K562 (cell line): ENCODE measurements around the gene ZNF362. TPM values are rescaled to one million over a fixed set of nuclear protein-coding genes. Genes with fewer than 3 reads are reported as not detected.

Source experiments
- ATAC-seq: fragments of 200-7000 bp; cut with Tn5 transposase; 3 replicates; pipeline ENCODE4 v1.9.1; 2020; ENCODE audit warnings: moderate library complexity
- BruUV-seq: library from RNA; stranded (reverse); fragments of 400-500 nt; replicated peaks from 2 replicates; lab custom pipeline; 2021; lab: Mats Ljungman, UMichigan
- CTCF ChIA-PET: fragments of 300-600 bp; formaldehyde crosslinking; extraction: SDS; loops from one replicate; lab custom pipeline; 2021; ENCODE audit warnings: low intra/inter-chr PET ratio; lab: Yijun Ruan, JAX
- POLR2A ChIA-PET: fragments of 300-600, 350-650 bp; sonication (Branson Sonifier 250); formaldehyde crosslinking; extraction: SDS; loops from one replicate; lab custom pipeline; 2021; ENCODE audit warnings: antibody characterized with exemption, inconsistent platforms; lab: Yijun Ruan, JAX
- DNase-seq, 4 experiments: peaks; one replicate each; pipeline versions ENCODE4 v3.0.0 to v3.0.0-alpha.2; 2011 to 2018; ENCODE audit warnings: low spot score in 3 of 4, mixed read lengths in 3 of 4; ENCODE audit errors: extremely low read depth in 1 of 4
- FAIRE-seq: peaks from 2 replicates; lab custom pipeline; 2011; peaks lifted over from hg19 to GRCh38; lab: Jason Lieb, UNC
- H2AFZ ChIP-seq: 2 replicates; pipeline ENCODE4 v1.6.0; 2011; ENCODE audit warnings: low read depth, low read length, control low read depth, inconsistent platforms
- H3K27ac ChIP-seq: fragments of 200-600 bp; 3 replicates; pipeline ENCODE4 v1.8.0; 2011; ENCODE audit warnings: low read depth, mild to moderate bottlenecking, control low read depth, inconsistent platforms, low read length, moderate library complexity, mixed read lengths; ENCODE audit errors: extremely low read depth
- H3K27me3 ChIP-seq, 2 experiments: fragments of 300-600 bp in 1 of 2; 2 replicates in 1 of 2; 3 replicates in 1 of 2; pipeline versions ENCODE4 v1.6.0 to v1.8.0; 2011; ENCODE audit warnings: inconsistent platforms in 2 of 2, low read length in 2 of 2, mild to moderate bottlenecking in 1 of 2, mixed read lengths in 1 of 2, moderate library complexity in 1 of 2; ENCODE audit not compliant: control insufficient read depth in 2 of 2, insufficient read depth in 2 of 2
- H3K36me3 ChIP-seq: fragments of 300-600 bp; 3 replicates; pipeline ENCODE4 v1.8.0; 2011; ENCODE audit warnings: mild to moderate bottlenecking, low read length, inconsistent platforms; ENCODE audit not compliant: control insufficient read depth, insufficient read depth
- H3K4me1 ChIP-seq, 2 experiments: fragments of 200-600 bp in 1 of 2; replicated peaks in 1 of 2; 2 replicates in 1 of 2; 3 replicates in 1 of 2; pipeline versions ENCODE4 v1.5.1 to v1.8.0; 2011; ENCODE audit warnings: inconsistent platforms in 2 of 2, low read length in 2 of 2, mild to moderate bottlenecking in 1 of 2, mixed read lengths in 1 of 2, moderate library complexity in 1 of 2; ENCODE audit not compliant: control insufficient read depth in 2 of 2, insufficient read depth in 2 of 2
- H3K4me2 ChIP-seq: 2 replicates; pipeline ENCODE4 v1.6.1; 2011; ENCODE audit warnings: low read length, control low read depth, inconsistent platforms, mixed read lengths; ENCODE audit not compliant: insufficient read depth
- H3K4me3 ChIP-seq: fragments of 200-600 bp; sonication (generic), shearing (Covaris generic); 2 replicates; pipeline ENCODE4 v1.5.1; 2016; ENCODE audit warnings: control low read depth, inconsistent platforms
- H3K79me2 ChIP-seq: fragments of 200-600 bp; 3 replicates; pipeline ENCODE4 v1.8.0; 2011; ENCODE audit warnings: low read length, inconsistent platforms; ENCODE audit not compliant: control insufficient read depth, insufficient read depth
- H3K9ac ChIP-seq, 2 experiments: 2 replicates each; pipeline versions ENCODE4 v1.6.0 to v1.6.1; 2011; ENCODE audit warnings: low read depth in 2 of 2, low read length in 2 of 2, control low read depth in 1 of 2, inconsistent platforms in 1 of 2, mild to moderate bottlenecking in 1 of 2, mixed read lengths in 1 of 2; ENCODE audit not compliant: insufficient read depth in 1 of 2
- H3K9me1 ChIP-seq: one replicate; pipeline ENCODE4 v1.6.0; 2011; ENCODE audit warnings: inconsistent platforms, mild to moderate bottlenecking, low read length, moderate library complexity; ENCODE audit not compliant: control insufficient read depth, insufficient read depth
- H3K9me3 ChIP-seq: replicated peaks from 2 replicates; pipeline ENCODE4 v1.5.1; 2011; ENCODE audit warnings: low read depth, low read length, inconsistent platforms; ENCODE audit not compliant: control insufficient read depth, insufficient read depth
- H4K20me1 ChIP-seq: replicated peaks from 2 replicates; pipeline ENCODE4 v1.6.1; 2011; ENCODE audit warnings: low read length, inconsistent platforms, mixed read lengths; ENCODE audit not compliant: control insufficient read depth, insufficient read depth
- CEBPB ChIP-seq: fragments of 450-650 bp; IDR thresholded peaks from 2 replicates; pipeline ENCODE4 v1.6.1; 2016; ENCODE audit warnings: missing genetic modification characterization, missing compliant biosample characterization
- RAD21 ChIP-seq, 2 experiments: fragments of 250-450 bp in 1 of 2; fragments of 450-650 bp in 1 of 2; sonication (Bioruptor Pico) in 1 of 2; formaldehyde crosslinking in 1 of 2; IDR thresholded peaks in 1 of 2; conservative IDR thresholded peaks in 1 of 2; 2 replicates each; pipeline versions ENCODE4 v1.4.0 to v1.8.0; 2020 to 2022; ENCODE audit warnings: mild to moderate bottlenecking in 2 of 2, moderate library complexity in 1 of 2
- ZC3H11A ChIP-seq: IDR thresholded peaks from 2 replicates; pipeline ENCODE4 v1.6.1; 2012; ENCODE audit warnings: low read depth, low read length, improper control_type of control experiment
- ZNF165 ChIP-seq: fragments of 250-450 bp; sonication (Bioruptor Pico); IDR thresholded peaks from 2 replicates; pipeline ENCODE4 v1.4.0; 2020; ENCODE audit warnings: borderline replicate concordance
- ZNF3 ChIP-seq: fragments of 250-450 bp; sonication (Bioruptor Pico); IDR thresholded peaks from 2 replicates; pipeline ENCODE4 v1.5.0; 2021; ENCODE audit warnings: mild to moderate bottlenecking, moderate library complexity
- WGBS: fragments of 100-300 bp; shearing (Covaris generic); methylation state at CpG from one replicate; pipeline ENCODE4 v1.1.6; 2016; ENCODE audit warnings: low coverage, mixed read lengths; ENCODE audit not compliant: insufficient coverage; ENCODE audit errors: missing lambda C conversion rate; 5-methylcytosine and 5-hydroxymethylcytosine counted together
- in situ Hi-C: fragments of 300-500 bp; cut with MboI; formaldehyde crosslinking; loops from 4 replicates; pipeline ENCODE4 v1.15.0; 2018; ENCODE audit warnings: inconsistent platforms, mixed read lengths
- intact Hi-C: fragments of 100-400 bp; cut with micrococcal nuclease; formaldehyde crosslinking; loops from 2 replicates; pipeline ENCODE4 v1.14.2; 2022
- polyA plus RNA-seq, 8 experiments: library from polyadenylated mRNA; depleted of rRNA in 4 of 8; stranded (reverse) in 5 of 8; unstranded in 3 of 8; fragments of >200 nt; fragmentation: Nextera tagmentation in 2 of 8; fragmentation: Illumina TruSeq in 1 of 8; extraction: Ambion mirVana in 2 of 8; extraction: Trizol in 1 of 8; gene quantifications; 2 replicates each; pipeline versions ENCODE4 v1.2.1 to v1.2.3, GENCODE V29; 2011 to 2014; ENCODE audit warnings: inconsistent platforms in 1 of 8, missing spikeins in 1 of 8
- total RNA-seq, 7 experiments: library from RNA; depleted of rRNA in 6 of 7; stranded (reverse); fragments of >200 nt in 6 of 7; fragmentation: Illumina TruSeq in 2 of 7; extraction: Trizol in 2 of 7; gene quantifications; 2 replicates each; pipeline versions ENCODE4 v1.2.1 to v1.2.3, GENCODE V29; 2011 to 2021; ENCODE audit warnings: low replicate concordance in 1 of 7

The ZNF362 gene
- total and polyA plus RNA-seq, 9 of the 15 experiments (the other 6 are each of a cell fraction or from before 2014, with no cell fraction given), result 0.01 to 1.1 (median 0.35) TPM; not detected in 1

DNA sequence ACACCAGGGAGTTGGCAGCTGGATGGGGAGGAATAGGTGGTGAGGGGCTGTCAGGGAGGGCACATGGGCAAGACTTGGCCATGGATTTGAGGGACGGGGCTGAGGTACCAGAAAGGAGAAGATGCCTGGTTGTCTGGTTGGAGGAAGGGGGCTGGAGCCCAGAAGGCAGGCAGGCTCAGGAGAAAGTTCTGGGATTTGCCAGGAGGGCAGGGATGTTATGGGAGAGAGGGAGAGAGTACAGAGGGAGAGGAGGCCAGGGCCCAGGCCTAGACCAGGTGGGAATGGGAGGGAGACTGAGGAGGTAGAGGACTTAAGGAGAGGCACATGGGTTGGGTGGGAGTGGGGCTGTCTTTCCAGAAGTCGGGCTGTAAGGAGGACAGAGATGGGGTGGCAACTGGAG is 60.3 kb downstream of the ZNF362 start (continued):
- TF ChIP-seq CEBPB (tag), result no peak
- TF ChIP-seq, all 486 proteins: peak for 0

DNA sequence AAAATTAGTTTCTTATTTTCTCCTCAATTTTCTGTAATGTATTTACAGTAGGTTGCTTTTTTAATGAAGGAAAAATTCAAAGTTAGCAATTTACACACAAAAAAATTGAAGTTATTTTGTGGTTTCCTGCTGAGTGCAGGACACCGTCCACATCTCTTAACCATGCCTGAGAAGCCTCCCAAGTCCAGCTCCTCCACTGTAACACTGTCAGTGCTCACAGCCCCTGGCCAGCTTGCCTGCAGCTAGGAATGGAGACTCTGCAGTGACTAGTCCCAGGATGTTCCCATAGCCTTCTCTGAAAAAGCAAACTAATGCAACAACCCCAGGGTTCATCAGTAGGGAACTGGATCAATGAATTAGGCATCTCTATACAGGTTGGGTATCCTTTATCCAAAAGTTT is 61.1 kb downstream of the ZNF362 start:
- no peaks in the 10 kb centered on the region for H3K79me2 ChIP-seq
- ATAC-seq (no peak), FAIRE-seq (peak; percentile 44), DNase-seq (no peak)
- H3K9me3 ChIP-seq, result no peaks in the 10 kb centered on the region
- H3K4me2 ChIP-seq, result no peak overlapping the region
- H3K9ac ChIP-seq, result no peak overlapping the region
- no peaks in the 10 kb centered on the region for H3K9me1 ChIP-seq
- TF ChIP-seq ZC3H11A, result no peak
- peaks cover 45 to 77% of the 10 kb centered on the region in 2 experiments for H3K27me3 ChIP-seq
- POLR2A ChIA-PET, result no interaction called here
- no peaks in the 10 kb centered on the region for H3K36me3 ChIP-seq
- no peak overlapping the region for H3K4me3 ChIP-seq
- no peak overlapping the region for H3K27ac ChIP-seq
- CTCF ChIA-PET, result no interaction called here
- peaks cover 17% of the 10 kb centered on the region for H4K20me1 ChIP-seq
- WGBS, result 8% methylated on average over 1 of the region's 1 CpG
- in situ Hi-C loops, result no loop called here
- H3K4me1 ChIP-seq, result no peaks in the 10 kb centered on the region
- BruUV-seq, result no TSS peak
- no peak overlapping the region for H2AFZ ChIP-seq
- intact Hi-C loops, result no loop called here

DNA sequence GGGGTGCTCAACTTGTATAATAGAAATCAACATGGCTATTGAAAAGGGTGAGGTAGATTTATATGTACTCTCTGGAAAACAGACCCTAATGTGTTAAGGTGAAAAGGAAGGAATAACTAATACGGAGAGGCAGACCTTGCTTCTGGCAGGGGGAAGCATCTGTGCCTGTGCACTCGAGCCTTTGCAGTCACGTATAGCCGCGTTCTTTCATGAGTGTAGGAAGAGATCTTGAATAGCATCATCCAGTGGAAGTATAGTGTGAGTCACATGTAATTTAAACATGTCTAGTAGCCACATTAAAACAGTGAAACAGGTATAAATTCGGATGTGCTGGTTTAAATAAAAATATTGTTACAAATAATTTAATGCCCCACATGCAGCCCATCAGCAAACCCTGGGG is 61.7 kb downstream of the ZNF362 start:
- Histone ChIP-seq H3K9ac (no peak overlapping the region), H4K20me1 (peaks cover 17% of the 10 kb centered on the region), H3K4me3 (no peak overlapping the region), H3K9me1 (no peaks in the 10 kb centered on the region), H3K4me1 (no peaks in the 10 kb centered on the region), H3K4me2 (no peak overlapping the region), H3K27ac (no peak overlapping the region), H3K79me2 (no peaks in the 10 kb centered on the region), H3K9me3 (no peaks in the 10 kb centered on the region), H3K36me3 (peaks cover 2% of the 10 kb centered on the region; the same call in 1 of the 3 replicates), H3K27me3 (peaks cover 42 to 72% of the 10 kb centered on the region in 2 experiments), H2AFZ (no peak overlapping the region)
- ChIA-PET POLR2A (no interaction called here), CTCF (no interaction called here)
- FAIRE-seq (no peak), ATAC-seq (no peak), DNase-seq (no peak)
- intact Hi-C loops (no loop called here), in situ Hi-C loops (no loop called here)
- no TSS peak for BruUV-seq
- 3% methylated on average over 6 of the region's 6 CpGs for WGBS
- TF ChIP-seq ZNF165 (CRISPR knock-in tag) (no peak), ZNF3 (no peak), RAD21 (CRISPR knock-in tag; conservative IDR thresholded peaks at IDR 0.05 in 1 of 2, IDR thresholded peaks at IDR 0.05 in 1 of 2) (no peak)
